ENCODE results near the gene WDR53. TPM values are rescaled to one million over a fixed set of nuclear protein-coding genes. Genes with fewer than 3 reads are reported as not detected.

Gene WDR53
- polyA plus RNA-seq, 3 donors: 4.1 to 6.7 (median 5.3) TPM

- H3K9me3 Mint-ChIP-seq: peaks cover 0 to 2% (median 0%) of the 10 kb centered on the region in 7 donors
- intact Hi-C loops (cut with micrococcal nuclease): loop anchor here (5.0 kb wide), 3 partner anchors 43 to 78 kb away; no protein-coding TSS in a partner anchor
These were observed 41.0 kb upstream of the WDR53 start for GRCh38 chr3:196609343-196609775.

DNA sequence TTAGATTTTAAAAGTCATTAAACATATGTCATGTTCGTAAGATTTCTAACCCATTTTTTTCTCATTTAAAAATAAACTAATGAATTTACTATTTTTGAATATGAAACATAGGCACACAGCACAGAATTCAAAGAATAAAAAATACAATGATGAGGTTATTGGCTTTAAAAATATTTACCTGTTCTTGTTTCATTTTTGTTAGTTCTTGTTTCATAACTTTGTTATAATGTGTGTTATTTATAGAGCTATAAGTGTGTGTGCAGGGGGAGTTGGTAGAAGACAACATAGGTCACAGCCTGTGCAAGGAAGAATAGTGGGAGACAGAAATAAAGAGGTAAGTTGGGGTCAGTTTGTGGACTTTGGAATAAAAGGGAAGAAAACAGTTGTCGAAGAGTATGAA, 40.3 kb upstream of the WDR53 start:
- DNase-seq: no peak
- Histone ChIP-seq H3K9ac (ENCODE audit: insufficient read depth, low read length, poor library complexity, severe bottlenecking) (no peak overlapping the region), H3K9me3 (replicated peaks in 1 of 2; ENCODE audit: control insufficient read depth in 1 of 2, insufficient read depth in 1 of 2, low read length in 2 of 2) (no peaks in the 10 kb centered on the region), H3K4me2 (replicated peaks; ENCODE audit: extremely low read depth, low read length, poor library complexity, severe bottlenecking) (no peak overlapping the region), H3K36me3 (replicated peaks in 1 of 2; ENCODE audit: control insufficient read depth in 1 of 2, insufficient read depth in 2 of 2, low read length in 2 of 2) (no peaks in the 10 kb centered on the region), H3K4me1 (ENCODE audit: control insufficient read depth in 1 of 2, insufficient read depth in 2 of 2, low read length in 2 of 2) (peaks cover 26 to 29% of the 10 kb centered on the region in 2 donors), H3K27ac (ENCODE audit: low read depth in 1 of 2, low read length in 2 of 2) (peak overlapping the region in 1 of 2 donors; percentile 68), H2AFZ (ENCODE audit: insufficient read depth, low read depth, low read length, poor library complexity, severe bottlenecking) (no peak overlapping the region), H4K20me1 (ENCODE audit: insufficient read depth, low read length) (no peaks in the 10 kb centered on the region), H3K4me3 (replicated peaks in 1 of 3; ENCODE audit: low read depth in 2 of 3, low read length in 3 of 3) (no peak overlapping the region), H3K27me3 (ENCODE audit: control insufficient read depth in 2 of 2, insufficient read depth in 2 of 2, low read length in 2 of 2) (no peaks in the 10 kb centered on the region), H3K79me2 (ENCODE audit: insufficient read depth, low read length) (peaks cover 8% of the 10 kb centered on the region)
- Mint-ChIP-seq H3K27ac (peak overlapping the region in 2 of 7 donors; percentile 48 to 76), H3K36me3 (no peaks in the 10 kb centered on the region), H3K27me3 (ENCODE audit: low read depth in 3 of 3) (peaks cover 2% of the 10 kb centered on the region in 3 donors), H3K4me1 (peaks cover 36% of the 10 kb centered on the region), H3K4me3 (no peak overlapping the region), H3K9me3 (peaks cover 0 to 2% (median 0%) of the 10 kb centered on the region in 7 donors)
- TF ChIP-seq, protein P1, sequence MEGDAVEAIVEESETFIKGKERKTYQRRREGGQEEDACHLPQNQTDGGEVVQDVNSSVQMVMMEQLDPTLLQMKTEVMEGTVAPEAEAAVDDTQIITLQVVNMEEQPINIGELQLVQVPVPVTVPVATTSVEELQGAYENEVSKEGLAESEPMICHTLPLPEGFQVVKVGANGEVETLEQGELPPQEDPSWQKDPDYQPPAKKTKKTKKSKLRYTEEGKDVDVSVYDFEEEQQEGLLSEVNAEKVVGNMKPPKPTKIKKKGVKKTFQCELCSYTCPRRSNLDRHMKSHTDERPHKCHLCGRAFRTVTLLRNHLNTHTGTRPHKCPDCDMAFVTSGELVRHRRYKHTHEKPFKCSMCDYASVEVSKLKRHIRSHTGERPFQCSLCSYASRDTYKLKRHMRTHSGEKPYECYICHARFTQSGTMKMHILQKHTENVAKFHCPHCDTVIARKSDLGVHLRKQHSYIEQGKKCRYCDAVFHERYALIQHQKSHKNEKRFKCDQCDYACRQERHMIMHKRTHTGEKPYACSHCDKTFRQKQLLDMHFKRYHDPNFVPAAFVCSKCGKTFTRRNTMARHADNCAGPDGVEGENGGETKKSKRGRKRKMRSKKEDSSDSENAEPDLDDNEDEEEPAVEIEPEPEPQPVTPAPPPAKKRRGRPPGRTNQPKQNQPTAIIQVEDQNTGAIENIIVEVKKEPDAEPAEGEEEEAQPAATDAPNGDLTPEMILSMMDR (IDR thresholded peaks at IDR 0.05): no peak
- WGBS (ENCODE audit: insufficient coverage): no CpG with 5 or more reads among the region's 2 CpGs
- intact Hi-C loops (cut with micrococcal nuclease): loop anchor here (5.0 kb wide), 3 partner anchors 44 to 79 kb away; no protein-coding TSS in a partner anchor

More at GRCh38 chr3:196609343-196609775, 41.0 kb upstream of the WDR53 start:
- H3K4me3 ChIP-seq (replicated peaks in 1 of 3; ENCODE audit: low read depth in 2 of 3, low read length in 3 of 3): peak overlapping the region in 1 of 3 experiments; percentile 61
- peak overlapping the region in 1 of 2 donors; percentile 68 for H3K27ac ChIP-seq (ENCODE audit: low read depth in 1 of 2, low read length in 2 of 2)
- TF ChIP-seq, protein P1 (IDR thresholded peaks at IDR 0.05): peak; percentile 92
- H3K36me3 Mint-ChIP-seq: no peaks in the 10 kb centered on the region
- H4K20me1 ChIP-seq (ENCODE audit: insufficient read depth, low read length): no peaks in the 10 kb centered on the region
- H3K27me3 ChIP-seq (ENCODE audit: control insufficient read depth in 2 of 2, insufficient read depth in 2 of 2, low read length in 2 of 2): no peaks in the 10 kb centered on the region
- peaks cover 2% of the 10 kb centered on the region in 3 donors for H3K27me3 Mint-ChIP-seq (ENCODE audit: low read depth in 3 of 3)
- peak overlapping the region; percentile 71 for H3K4me2 ChIP-seq (replicated peaks; ENCODE audit: extremely low read depth, low read length, poor library complexity, severe bottlenecking)
- H3K27ac Mint-ChIP-seq: peak overlapping the region; percentile 83 to 94 (median 93)
- peaks cover 8% of the 10 kb centered on the region for H3K79me2 ChIP-seq (ENCODE audit: insufficient read depth, low read length)
- peak overlapping the region; percentile 43 to 80 for H3K4me3 Mint-ChIP-seq
- H3K4me1 Mint-ChIP-seq: peaks cover 35% of the 10 kb centered on the region
- H3K9ac ChIP-seq (ENCODE audit: insufficient read depth, low read length, poor library complexity, severe bottlenecking): no peak overlapping the region
- peak overlapping the region; percentile 2 for H2AFZ ChIP-seq (ENCODE audit: insufficient read depth, low read depth, low read length, poor library complexity, severe bottlenecking)
- DNase-seq: peak; percentile 86 to 91 (median 90)
- 0% methylated on average over 1 of the region's 5 CpGs for WGBS (ENCODE audit: insufficient coverage)
- H3K9me3 ChIP-seq (replicated peaks in 1 of 2; ENCODE audit: control insufficient read depth in 1 of 2, insufficient read depth in 1 of 2, low read length in 2 of 2): no peaks in the 10 kb centered on the region
- peaks cover 26 to 29% of the 10 kb centered on the region in 2 donors for H3K4me1 ChIP-seq (ENCODE audit: control insufficient read depth in 1 of 2, insufficient read depth in 2 of 2, low read length in 2 of 2)
- no peaks in the 10 kb centered on the region for H3K36me3 ChIP-seq (replicated peaks in 1 of 2; ENCODE audit: control insufficient read depth in 1 of 2, insufficient read depth in 2 of 2, low read length in 2 of 2)

Measured in CD14-positive monocyte (primary cell).